GM19468 (cell line): ENCODE measurements around the gene MSANTD2.
A peak's percentile ranks its signal among the peaks of the same experiment; 100 is the strongest.

Experiments
- ATAC-seq: cut with Tn5 transposase; IDR thresholded peaks from one replicate; pipeline ENCODE4 v1.9.1; 2021; ENCODE audit warnings: mild to moderate bottlenecking, moderate library complexity, moderate number of reproducible peaks; ENCODE audit not compliant: unreplicated experiment; ENCODE audit errors: extremely low read depth

Gene MSANTD2

DNA sequence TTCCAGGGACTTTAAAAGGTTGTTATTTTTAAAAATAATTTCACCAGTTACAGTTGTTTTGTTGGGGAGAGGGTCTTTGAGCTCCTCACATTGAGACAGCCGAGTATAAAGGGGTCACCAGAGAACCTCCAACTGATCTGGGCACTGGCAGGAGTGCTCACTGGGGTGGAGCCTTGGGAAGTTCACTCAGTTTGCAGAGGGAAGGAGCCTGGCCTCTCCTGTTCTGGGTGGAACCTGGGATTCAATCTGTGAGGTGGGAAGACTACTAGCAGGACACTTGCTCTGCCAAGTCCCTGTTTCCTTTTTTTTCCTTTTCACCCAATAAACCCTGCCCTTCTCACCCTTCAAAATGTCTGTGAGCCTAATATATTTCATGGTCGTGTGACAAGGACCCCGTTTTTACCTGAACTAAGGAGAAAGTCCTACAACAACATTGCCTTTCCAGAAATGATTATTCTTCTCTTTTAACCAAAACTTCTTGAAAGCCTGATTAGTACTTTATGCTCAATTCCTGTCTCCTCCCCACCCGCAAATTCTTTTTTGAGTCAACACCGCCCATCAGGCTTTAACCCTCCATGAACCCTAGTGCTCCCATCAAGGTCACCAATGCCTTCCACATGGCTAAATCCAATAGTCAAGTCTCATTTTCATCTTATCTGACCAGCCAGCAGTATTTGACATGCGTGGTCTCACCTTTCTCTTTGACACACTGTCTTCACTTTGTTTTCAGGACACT lies 22.0 kb upstream of the MSANTD2 start:
- no peak for ATAC-seq

DNA sequence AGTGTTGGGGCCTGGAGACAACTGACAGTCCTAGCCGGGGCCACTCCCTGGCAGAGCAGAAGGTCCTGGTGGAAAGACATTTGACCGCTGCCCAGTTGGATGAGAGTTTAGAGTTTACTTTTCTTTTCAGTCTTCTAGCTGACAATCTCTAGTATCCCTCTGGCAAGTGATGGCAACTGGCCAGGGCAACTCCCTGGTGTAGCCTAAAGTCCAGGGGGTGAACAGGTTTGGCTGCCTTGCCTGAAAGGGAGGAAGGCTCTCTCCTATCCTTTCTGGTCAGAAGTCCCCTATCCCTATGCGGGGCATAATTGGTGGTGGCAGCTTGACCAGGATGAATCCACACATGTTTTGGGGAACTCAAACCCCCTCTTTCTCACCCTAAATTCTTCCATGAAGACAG lies 16.8 kb upstream of the MSANTD2 start:
- no peak for ATAC-seq

DNA sequence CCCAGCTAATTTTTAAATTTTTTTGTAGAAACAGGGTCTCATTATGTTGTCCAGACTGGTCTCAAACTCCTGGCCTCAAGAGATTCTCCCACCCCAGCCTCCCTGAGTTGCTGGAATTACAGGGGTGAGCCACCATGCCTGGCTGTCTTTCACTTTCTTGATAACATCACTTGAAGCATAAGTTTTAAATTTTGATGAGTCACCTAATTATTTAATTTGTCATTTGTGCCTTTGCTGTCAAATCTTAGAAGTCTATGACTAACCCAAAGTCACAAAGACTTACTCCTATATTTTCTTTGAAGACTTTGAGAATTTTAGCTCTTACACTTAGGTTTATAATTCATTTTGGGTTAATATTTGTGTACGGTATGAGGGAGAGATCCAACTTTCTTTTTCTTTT lies 14.5 kb upstream of the MSANTD2 start:
- ATAC-seq = no peak

DNA sequence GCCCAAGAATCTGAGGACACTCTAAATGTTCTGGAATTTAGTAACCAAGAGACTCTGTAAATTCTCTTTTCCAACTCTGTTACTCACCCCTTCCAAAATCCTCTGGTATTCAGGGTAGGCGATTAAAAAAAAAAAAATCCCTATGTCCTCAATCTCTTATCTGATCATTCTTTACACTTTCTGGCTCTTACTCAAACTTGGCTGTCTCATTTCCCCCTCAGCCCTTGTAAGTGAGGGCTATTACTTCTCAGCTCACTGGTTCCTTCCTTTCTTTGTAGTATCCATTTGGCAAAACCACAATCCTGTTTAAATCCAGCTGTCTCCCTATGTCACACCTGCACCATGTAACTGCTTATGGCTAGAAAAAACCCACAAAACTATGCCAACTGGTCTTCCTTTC lies 12.7 kb upstream of the MSANTD2 start:
- no peak for ATAC-seq

DNA sequence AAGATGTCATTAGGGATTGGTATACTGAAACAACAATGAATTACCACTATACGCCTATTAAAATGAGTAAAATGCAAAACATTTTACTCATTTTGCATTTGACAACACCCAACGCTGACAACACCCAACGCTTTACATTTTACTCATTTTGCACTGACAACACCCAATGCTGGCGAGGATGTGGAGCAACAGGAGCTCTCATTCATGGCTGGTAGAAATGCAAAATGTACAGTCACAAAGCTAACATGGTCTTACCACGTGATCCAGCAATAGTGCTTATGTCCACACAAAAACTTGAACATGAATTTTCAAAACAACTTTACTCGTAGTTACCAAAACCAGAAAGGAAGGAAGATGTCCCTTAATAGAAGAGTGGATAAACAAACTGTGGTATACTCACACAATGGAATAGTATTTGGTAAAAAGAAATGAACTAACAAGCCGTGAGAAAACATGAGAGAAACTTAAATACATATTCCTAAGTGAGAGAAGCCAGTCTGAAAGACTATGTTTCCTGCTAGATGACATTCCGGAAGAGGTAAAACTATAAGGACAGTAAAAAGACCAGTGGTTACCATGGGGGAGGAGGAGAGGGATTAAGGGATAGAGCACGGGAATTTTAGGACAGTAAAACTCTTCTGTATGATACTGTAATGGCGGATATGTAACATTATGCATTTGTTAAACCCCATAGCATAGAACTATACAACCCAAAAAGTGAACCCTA lies 11.4 kb upstream of the MSANTD2 start:
- ATAC-seq = no peak

DNA sequence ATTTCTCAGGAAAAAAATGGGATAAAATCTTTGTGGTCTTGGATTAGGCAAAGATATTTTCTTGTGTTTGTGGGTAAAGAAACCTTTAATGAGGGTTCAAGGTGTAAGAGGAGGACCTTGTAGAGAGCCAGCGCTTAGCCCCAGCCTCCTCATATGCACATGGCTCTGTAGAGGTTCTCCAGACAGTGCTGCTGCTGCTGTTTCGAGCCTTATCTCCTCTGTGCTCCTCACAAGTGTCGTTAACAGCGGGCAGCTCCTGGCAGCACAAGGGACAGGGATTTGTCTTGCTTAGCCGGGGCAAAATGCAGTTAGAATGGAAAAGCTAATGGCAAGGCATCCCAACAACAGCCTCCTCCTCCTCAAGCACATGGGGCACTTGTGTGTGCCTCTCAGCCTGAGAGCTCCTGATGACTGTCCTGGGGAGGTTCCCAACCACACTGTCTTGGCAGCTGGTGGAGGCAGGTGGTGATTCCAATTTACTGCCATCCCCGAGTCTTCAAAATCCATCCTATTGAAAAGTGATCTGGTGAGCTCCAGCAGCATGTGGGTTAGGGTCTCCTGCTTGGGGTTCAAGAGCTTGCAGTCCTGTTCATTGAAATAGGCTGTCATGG lies 7.6 kb upstream of the MSANTD2 start:
- no peak for ATAC-seq

DNA sequence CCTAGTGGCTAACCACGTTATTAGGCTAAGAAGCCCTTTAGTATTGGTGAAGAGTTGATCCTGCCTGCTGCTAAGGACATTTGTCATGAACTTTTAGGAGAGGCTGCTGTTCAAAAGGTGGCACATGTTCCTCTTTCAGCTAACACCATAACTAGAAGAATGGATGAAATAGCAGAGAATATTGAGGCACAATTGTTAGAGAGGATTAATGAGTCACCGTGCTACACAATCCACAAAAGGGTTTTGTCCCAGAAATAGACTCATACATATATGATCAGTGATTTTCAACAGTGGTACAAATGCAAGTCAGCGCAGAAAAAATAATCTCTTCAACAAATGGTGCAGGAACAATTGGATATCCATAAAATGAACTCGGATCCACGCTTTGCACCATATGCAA lies 7.0 kb upstream of the MSANTD2 start:
- no peak for ATAC-seq

DNA sequence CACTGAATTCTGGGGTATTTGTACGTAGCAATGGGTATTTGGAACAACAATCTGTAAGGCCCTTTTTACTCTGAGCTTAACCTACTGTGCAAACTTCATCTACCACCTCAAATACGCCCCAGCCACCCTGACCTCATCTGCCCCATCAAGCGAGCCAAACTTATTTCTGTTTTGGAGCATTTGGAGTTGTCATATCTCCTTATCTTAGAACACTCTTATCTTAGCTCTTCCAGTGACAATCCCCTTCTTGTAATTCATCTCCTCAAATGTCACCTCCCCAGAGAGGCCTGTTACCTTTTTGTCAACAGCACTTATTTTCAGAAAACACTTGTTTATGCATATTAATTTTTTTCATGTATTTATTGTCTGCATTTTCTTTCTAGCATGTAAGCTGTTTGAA lies 4.7 kb upstream of the MSANTD2 start:
- ATAC-seq = no peak

DNA sequence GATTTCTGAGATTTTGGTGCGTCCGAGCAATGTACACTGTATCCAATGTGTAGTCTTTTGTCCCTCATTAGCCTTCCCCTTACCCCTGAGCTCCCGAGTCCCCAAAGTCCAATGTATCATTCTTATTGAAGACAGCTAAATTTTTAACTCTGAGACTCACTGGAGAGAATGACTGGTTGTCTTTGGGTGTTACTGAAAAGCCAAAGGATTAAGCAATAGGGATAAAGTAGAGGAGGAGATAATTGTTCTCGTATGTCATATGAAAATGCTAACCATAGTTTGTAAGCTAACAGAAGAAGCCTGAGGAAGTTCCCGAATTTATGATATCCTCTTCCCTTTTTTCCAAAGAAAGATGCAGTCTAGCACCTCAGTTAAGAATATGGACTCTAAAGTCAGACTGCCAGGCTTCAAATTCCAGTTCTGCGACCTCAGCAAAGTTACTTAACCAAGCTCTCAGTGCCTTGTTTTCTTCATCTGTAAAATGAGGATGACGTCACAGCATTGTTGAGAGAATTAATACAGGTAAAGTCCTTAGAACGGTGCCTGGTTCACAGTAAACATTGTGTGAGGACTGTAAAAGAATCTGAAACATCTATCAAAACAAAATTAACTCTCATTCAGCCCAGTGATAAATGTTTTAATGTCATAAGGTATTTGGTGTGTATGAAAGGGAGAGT lies 1.6 kb upstream of the MSANTD2 start:
- ATAC-seq = no peak

DNA sequence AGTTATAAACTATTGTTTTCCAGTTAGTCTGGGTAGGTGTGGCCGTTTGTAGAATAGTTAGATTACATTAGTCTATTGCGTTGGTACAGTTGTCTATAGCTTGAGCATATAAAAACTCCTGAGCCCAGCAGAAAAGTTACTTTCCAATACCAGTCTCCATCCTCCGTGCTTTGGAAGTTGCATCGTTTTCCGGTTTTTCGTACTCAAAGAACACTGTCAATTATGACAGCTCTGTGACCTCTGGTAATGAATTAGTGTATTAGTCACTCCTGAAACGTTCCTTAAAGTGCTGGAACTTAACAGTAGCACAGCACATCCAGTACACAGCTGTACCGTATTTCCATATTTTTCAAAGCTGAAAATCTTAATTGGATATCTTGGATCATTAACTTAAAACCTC lies 808 bp upstream of the MSANTD2 start:
- ATAC-seq = no peak

DNA sequence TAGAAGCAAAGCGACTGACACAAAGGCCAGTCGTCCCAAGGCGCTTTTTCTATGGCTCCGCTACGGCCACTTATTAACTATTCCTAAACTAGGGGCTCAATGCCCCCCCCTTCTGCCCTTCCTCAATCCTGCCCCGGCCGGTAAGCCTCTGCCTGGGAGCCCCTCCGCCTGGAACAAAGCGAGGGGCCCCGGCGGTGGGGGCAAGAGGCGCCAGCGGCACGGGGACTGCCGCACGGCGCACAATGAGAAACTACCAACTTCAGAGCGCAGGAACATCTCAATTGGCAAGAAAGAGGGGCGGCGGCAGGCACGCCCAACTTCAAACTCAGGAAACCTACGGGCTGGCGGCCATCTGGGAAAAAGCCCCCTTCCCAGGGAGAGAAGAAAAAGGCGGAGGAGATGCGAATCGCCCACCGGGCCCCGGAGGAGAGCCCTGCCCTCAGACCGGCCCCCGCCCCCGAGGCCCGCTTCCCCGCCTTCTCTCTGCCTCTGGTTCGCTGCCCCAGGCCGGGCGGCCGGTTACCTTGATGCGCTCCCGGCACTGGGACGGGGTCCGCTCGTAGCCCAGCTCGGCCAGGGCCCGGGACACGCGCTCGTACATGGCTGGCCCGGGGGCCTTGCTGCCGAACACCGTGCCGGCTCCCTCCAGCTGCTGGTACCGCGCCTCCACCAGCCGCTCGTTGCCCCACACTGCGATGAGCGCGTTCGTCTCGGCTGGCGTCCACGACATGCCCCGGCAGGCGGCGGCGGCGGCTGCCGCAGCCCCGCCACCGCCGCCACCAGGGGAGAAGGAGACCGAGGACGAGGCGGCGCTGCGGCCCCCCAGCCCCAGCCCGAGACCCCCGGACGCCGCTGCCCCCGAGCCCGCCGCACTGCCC lies 619 bp downstream of the MSANTD2 start:
- ATAC-seq = peak; percentile 24

DNA sequence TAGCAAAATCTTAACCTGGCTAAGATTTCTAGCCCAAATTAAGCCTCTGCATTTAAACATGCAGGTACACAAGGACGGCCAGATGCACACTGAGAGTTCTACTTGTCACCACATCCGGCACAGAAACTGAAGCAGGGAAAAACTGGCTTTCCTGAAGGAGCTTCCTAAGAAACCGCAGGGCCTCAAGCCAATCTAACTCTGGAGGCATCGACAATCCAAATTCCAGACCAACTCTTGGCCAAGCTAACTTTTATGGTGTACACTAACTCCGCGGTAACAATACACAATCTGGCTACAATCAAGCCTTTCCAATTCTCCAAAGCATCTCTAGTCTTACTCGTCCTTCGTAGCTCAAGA lies 1.2 kb downstream of the MSANTD2 start:
- peak; percentile 2 for ATAC-seq

DNA sequence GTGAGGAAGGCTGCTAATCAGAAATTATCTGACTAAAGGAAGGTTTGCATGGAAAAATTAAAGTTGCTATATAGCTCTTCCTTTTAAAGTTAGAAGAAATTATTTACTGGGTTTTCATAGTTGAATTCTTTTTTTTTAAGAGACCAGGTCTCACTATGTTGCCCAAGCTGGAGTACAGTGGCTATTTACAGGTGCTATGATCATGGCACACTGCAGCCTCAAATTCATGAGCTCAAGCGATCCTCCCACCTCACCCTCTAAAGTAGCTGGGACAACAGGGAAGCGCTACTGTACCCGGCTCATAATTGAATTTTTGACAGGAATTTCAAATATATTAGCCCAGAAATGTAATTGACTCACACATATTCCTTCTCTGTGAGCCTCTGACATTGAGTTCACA lies 3.9 kb downstream of the MSANTD2 start:
- no peak for ATAC-seq

DNA sequence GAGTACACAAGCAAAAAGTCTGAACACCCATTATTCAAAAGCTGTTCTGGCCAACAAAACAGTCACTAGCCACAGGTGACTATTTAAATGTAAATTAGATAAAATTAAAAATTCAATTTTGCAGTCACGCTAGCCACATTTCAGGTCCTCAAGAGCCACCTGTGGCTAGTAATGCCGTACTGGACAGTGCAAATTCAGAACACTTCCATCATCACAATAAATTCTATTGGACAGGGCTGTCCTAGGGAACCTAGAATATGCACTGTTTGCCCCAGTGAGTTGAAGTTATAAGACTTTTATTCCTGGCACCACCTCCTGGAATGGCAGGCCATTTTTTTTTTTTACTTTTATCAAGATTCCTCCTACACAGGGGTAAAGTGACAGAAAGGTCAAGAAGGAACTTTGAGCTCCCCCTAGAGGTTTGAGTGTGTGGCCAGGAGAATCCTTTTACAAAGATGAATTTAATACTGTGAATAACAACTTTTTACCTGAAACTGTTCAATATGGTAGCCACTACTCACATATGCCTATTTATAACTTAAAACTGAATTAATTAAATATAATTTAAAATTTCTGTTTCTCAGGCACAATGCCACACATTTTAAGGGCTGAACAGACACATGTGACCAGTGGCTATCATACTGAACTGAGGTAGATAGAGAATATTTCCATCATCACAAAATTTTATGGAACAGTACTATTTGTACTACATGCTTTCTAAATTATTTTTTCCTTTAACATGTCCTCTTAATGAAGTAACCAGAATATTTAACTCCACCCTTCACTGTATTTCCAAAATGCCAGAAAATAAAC lies 6.5 kb downstream of the MSANTD2 start:
- ATAC-seq = peak; percentile 24

DNA sequence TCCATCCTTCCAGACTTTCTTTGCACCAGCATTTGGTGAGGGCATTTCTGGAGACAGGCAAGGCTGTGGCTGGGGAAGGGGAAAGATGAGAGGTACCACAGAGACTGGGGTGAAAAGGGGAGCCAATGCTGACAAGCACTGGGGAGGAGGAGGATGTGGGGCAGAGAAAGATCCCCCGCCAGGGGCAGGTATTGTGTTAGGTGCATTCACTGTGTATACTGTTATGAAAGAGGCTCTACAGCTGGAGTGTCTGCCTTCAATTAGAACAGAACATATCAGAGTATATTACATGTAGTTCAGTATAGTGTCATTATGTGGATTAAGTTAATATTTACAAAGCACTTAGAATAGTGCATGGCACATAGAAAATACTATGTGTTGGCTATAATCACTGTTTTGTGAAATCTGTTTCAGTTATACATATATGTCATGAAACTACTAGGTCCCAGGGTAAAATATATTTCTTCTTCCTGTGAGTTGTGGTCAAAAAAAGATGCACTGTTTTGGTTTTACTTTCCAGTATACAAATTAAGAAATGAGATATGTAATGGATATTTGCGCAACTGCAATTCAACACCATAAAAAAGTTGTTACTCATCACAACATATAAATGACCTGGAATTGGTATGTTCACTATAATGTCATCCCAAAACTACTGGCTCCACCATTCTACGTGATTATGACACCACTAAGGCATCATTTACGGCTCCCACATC lies 8.4 kb downstream of the MSANTD2 start:
- peak; percentile 61 for ATAC-seq

DNA sequence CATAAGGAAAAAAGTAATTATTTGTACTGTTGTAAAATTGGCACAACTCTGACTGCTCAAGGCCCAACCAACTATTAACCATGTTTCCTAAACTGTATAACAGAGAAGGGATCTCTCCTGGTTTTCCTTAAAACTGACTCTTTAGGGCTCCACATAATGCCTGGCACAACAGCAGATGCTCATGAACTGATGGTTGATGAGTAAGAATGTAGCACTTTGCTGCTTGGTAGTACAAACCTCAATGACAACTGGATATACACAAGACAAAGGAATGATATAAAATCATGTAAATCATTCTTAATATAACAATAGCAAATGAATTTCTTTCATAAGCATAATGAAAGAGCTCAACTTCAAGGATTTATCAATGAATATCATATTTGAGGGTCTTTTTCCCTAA lies 11.7 kb downstream of the MSANTD2 start:
- ATAC-seq = no peak

DNA sequence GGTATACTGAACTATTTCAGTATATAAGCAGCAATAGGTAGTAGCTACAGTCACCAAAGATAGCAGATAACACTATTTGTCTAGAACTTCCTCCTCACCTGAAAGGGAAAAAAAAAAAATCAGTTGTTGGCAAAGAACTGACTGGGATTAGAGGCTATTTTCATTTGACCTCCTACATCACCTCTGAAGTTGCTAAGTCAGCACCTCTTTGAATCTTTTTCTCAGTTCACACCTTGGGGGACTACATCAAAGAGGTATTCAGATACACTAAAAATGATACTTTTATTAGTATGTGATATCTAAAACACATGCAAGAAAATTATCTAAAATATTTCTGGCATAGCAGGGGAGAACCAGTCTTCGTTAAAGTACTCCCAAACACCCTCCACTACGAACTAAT lies 16.2 kb downstream of the MSANTD2 start:
- ATAC-seq = no peak

DNA sequence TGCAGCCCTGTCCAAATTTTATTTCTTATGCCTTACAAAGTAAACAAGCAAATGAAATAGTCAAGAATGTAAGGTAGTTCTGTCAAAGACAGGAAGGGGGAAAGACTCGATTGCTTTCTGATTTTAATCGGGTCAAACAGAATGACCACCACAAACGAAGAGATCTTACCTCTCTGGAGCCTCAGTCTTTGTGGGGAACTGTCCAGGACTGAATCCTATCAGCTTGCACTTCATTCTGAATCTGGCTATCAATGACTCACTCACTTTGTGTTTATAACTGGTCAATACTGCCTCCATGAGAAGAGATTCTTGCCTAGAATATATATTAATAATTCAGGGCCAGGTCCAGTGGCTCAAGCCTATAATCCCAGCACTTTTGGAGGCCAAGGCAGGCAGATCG lies 17.2 kb downstream of the MSANTD2 start:
- no peak for ATAC-seq

DNA sequence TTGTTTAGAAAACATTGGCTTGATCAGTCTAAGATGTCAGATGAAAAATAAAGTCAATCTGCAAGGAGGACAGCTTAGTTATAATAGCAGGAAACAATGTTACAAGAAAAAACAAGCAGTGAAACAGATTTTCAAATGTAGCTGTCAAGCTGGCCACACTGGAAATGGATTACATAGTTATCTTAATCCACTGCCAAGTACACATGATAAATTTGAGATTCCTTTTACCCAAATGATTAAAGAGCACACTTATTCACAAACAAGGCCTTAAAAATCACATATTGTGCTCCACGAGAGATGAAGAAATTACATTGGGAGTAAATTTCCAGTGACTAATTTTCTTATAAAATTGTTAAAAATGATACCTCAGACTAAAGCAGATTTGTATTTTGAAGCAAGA lies 20.6 kb downstream of the MSANTD2 start:
- ATAC-seq = no peak
